Natural killer cell (primary cell): ENCODE results near the gene NEDD4L. TPM values are rescaled to one million over a fixed set of nuclear protein-coding genes. Genes with fewer than 3 reads are reported as not detected.

Experiments used
- ATAC-seq, 3 donors: fragments of 150-1000 bp in 2 of 3; fragments of 200-7000 bp in 1 of 3; cut with Tn5 transposase; 1 replicate in 1 of 3; 2 replicates in 2 of 3; pipeline ENCODE4 v1.10.0; 2021; ENCODE audit warnings: mild to moderate bottlenecking in 2 of 3, moderate library complexity in 2 of 3
- DNase-seq, 2 donors: peaks; one replicate each; pipeline versions ENCODE4 v3.0.0 to v3.0.0-alpha.2; 2013 to 2021; ENCODE audit warnings: mixed read lengths in 1 of 2
- H3K27ac ChIP-seq: one replicate; pipeline ENCODE4 v1.5.1; 2013; ENCODE audit warnings: mild to moderate bottlenecking, low read length
- H3K27me3 ChIP-seq: one replicate; pipeline ENCODE4 v1.6.1; 2013; ENCODE audit warnings: low read length; ENCODE audit not compliant: control insufficient read depth, insufficient read depth
- H3K36me3 ChIP-seq: one replicate; pipeline ENCODE4 v1.6.1; 2013; ENCODE audit warnings: low read length; ENCODE audit not compliant: control insufficient read depth, insufficient read depth
- H3K4me1 ChIP-seq: one replicate; pipeline ENCODE4 v1.6.1; 2013; ENCODE audit warnings: low read length; ENCODE audit not compliant: control insufficient read depth, insufficient read depth
- H3K4me3 ChIP-seq: one replicate; pipeline ENCODE4 v1.5.1; 2013; ENCODE audit warnings: low read length
- H3K9me3 ChIP-seq: one replicate; pipeline ENCODE4 v1.6.1; 2013; ENCODE audit warnings: low read length; ENCODE audit not compliant: control insufficient read depth, insufficient read depth
- H3K27ac Mint-ChIP-seq, 2 donors: one replicate each; pipeline ENCODE4 v1.8.0; 2022; ENCODE audit warnings: mild to moderate bottlenecking in 2 of 2, mixed read lengths in 2 of 2, moderate library complexity in 1 of 2
- H3K27me3 Mint-ChIP-seq, 2 donors: one replicate each; pipeline ENCODE4 v1.8.0; 2022; ENCODE audit warnings: low read depth in 2 of 2, mixed read lengths in 2 of 2
- H3K36me3 Mint-ChIP-seq: one replicate; pipeline ENCODE4 v1.8.0; 2022; ENCODE audit warnings: mixed read lengths
- H3K4me1 Mint-ChIP-seq, 2 donors: one replicate each; pipeline ENCODE4 v1.8.0; 2022; ENCODE audit warnings: mixed read lengths in 2 of 2
- H3K4me3 Mint-ChIP-seq: one replicate; pipeline ENCODE4 v1.8.0; 2022; ENCODE audit warnings: mild to moderate bottlenecking, moderate library complexity, mixed read lengths
- H3K9me3 Mint-ChIP-seq, 2 donors: one replicate each; pipeline ENCODE4 v1.8.0; 2022; ENCODE audit warnings: mixed read lengths in 2 of 2
- CTCF ChIP-seq: fragments of 200-600 bp; IDR thresholded peaks from one replicate; pipeline ENCODE4 v1.8.0; 2022; ENCODE audit warnings: antibody characterized with exemption
- WGBS: methylation state at CpG from one replicate; pipeline ENCODE4 v1.1.7; 2013; ENCODE audit warnings: missing lambda C conversion rate; ENCODE audit not compliant: insufficient coverage; 5-methylcytosine and 5-hydroxymethylcytosine counted together
- intact Hi-C: fragments of 100-400 bp; cut with micrococcal nuclease; formaldehyde crosslinking; loops from one replicate; pipeline ENCODE4 v1.14.2; 2022
- total RNA-seq, 4 donors: library from RNA; stranded (reverse); fragments of 120-200 nt in 1 of 4; gene quantifications; one replicate each; pipeline versions ENCODE4 v1.2.3 to v1.2.4, GENCODE V29; 2013 to 2022

Gene NEDD4L
- total RNA-seq, 3 donors from 2014 or later (not counting 1 experiment from before 2014, with no cell fraction given): 3.4 to 15.3 (median 14.3) TPM

- no peak for ATAC-seq
- no peaks in the 10 kb centered on the region for H3K27me3 ChIP-seq
Measured at GRCh38 chr18:58362829-58363271, 318.8 kb downstream of the NEDD4L start.

GRCh38 chr18:58363767-58364540 lies 319.9 kb downstream of the NEDD4L start:
- Histone ChIP-seq H3K27ac (no peak overlapping the region), H3K9me3 (no peaks in the 10 kb centered on the region), H3K4me1 (no peaks in the 10 kb centered on the region), H3K4me3 (no peak overlapping the region), H3K36me3 (no peaks in the 10 kb centered on the region), H3K27me3 (no peaks in the 10 kb centered on the region)
- Mint-ChIP-seq H3K27ac (no peak overlapping the region), H3K4me3 (no peak overlapping the region), H3K9me3 (no peaks in the 10 kb centered on the region), H3K36me3 (no peaks in the 10 kb centered on the region), H3K4me1 (peaks cover 4 to 10% of the 10 kb centered on the region in 2 donors), H3K27me3 (no peaks in the 10 kb centered on the region)
- no peak for DNase-seq
- WGBS: 71% methylated on average over 2 of the region's 6 CpGs
- intact Hi-C loops: no loop called here
- TF ChIP-seq CTCF: no peak
- ATAC-seq: no peak

More at GRCh38 chr18:58362829-58363271, 318.8 kb downstream of the NEDD4L start:
- Mint-ChIP-seq H3K4me3 (no peak overlapping the region), H3K9me3 (no peaks in the 10 kb centered on the region), H3K27me3 (no peaks in the 10 kb centered on the region), H3K36me3 (no peaks in the 10 kb centered on the region), H3K27ac (no peak overlapping the region), H3K4me1 (peaks cover 4 to 5% of the 10 kb centered on the region in 2 donors)
- DNase-seq: no peak
- TF ChIP-seq CTCF: no peak
- intact Hi-C loops: no loop called here
- H3K4me3 ChIP-seq: no peak overlapping the region
- 100% methylated on average over 2 of the region's 2 CpGs for WGBS
- H3K36me3 ChIP-seq: no peaks in the 10 kb centered on the region
- no peaks in the 10 kb centered on the region for H3K4me1 ChIP-seq
- no peak overlapping the region for H3K27ac ChIP-seq
- no peaks in the 10 kb centered on the region for H3K9me3 ChIP-seq

GRCh38 chr18:58364876-58365528 lies 321.0 kb downstream of the NEDD4L start:
- no peaks in the 10 kb centered on the region for H3K36me3 ChIP-seq
- no peaks in the 10 kb centered on the region for H3K27me3 Mint-ChIP-seq
- no peaks in the 10 kb centered on the region for H3K9me3 ChIP-seq
- no peaks in the 10 kb centered on the region for H3K9me3 Mint-ChIP-seq
- no peak overlapping the region for H3K27ac Mint-ChIP-seq
- H3K27me3 ChIP-seq: no peaks in the 10 kb centered on the region
- H3K27ac ChIP-seq: no peak overlapping the region
- no peak for TF ChIP-seq CTCF
- intact Hi-C loops: no loop called here
- no peaks in the 10 kb centered on the region for H3K36me3 Mint-ChIP-seq
- H3K4me3 Mint-ChIP-seq: no peak overlapping the region
- no peak for ATAC-seq
- 94% methylated on average over 7 of the region's 7 CpGs for WGBS
- H3K4me1 Mint-ChIP-seq: peaks cover 4 to 10% of the 10 kb centered on the region in 2 donors
- DNase-seq: no peak
- no peaks in the 10 kb centered on the region for H3K4me1 ChIP-seq
- H3K4me3 ChIP-seq: no peak overlapping the region
